ENCODE measurements around the gene RABGAP1. TPM values are rescaled to one million over a fixed set of nuclear protein-coding genes. Genes with fewer than 3 reads are reported as not detected.

Gene RABGAP1
- total and polyA plus RNA-seq, 10 of the 15 experiments (the other 5 are each of a cell fraction or from before 2014, with no cell fraction given): 2.6 to 31.6 (median 12.5) TPM

GRCh38 chr9:123135430-123135829 is 194.6 kb downstream of the RABGAP1 start:
- H4K20me1 ChIP-seq (ENCODE audit: control insufficient read depth, insufficient read depth): no peaks in the 10 kb centered on the region
- no peaks in the 10 kb centered on the region for H3K27me3 ChIP-seq (replicated peaks in 1 of 2; ENCODE audit: control insufficient read depth in 2 of 2, insufficient read depth in 2 of 2, low read length in 1 of 2)
- no peak for ATAC-seq
- in situ Hi-C loops (cut with MboI) (no loop called here), intact Hi-C loops (cut with micrococcal nuclease; ENCODE audit: unreplicated experiment) (no loop called here)
- ChIA-PET CTCF (interaction anchor here (0.9 to 1.7 kb wide), 3 partner anchors 14 to 214 kb away, joined by 3 to 4 read pairs (median 4); no protein-coding TSS in a partner anchor), SMC1A (ENCODE audit: uncharacterized antibody, unreplicated experiment) (interaction anchor here (0.6 to 1.4 kb wide), 4 partner anchors 34 to 214 kb away, joined by 3 to 4 read pairs (median 3); no protein-coding TSS in a partner anchor), RAD21 (ENCODE audit: unreplicated experiment) (no interaction called here), POLR2A (no interaction called here)
- H3K4me2 ChIP-seq (ENCODE audit: control insufficient read depth, insufficient read depth): no peak overlapping the region
- no peak overlapping the region for H2AFZ ChIP-seq (ENCODE audit: control insufficient read depth, low read depth, low read length)
- no peak for DNase-seq (ENCODE audit: low read depth, low spot score)
- no peak overlapping the region for H3K4me3 ChIP-seq
- no peak overlapping the region for H3K9ac ChIP-seq (ENCODE audit: control insufficient read depth, insufficient read depth, low read length)
- no peak for TF ChIP-seq RELA (IDR thresholded peaks at IDR 0.05; ENCODE audit: borderline replicate concordance, partially characterized antibody)
- no peak for TF ChIP-seq NRF1 (conservative IDR thresholded peaks at IDR 0.05; ENCODE audit: low read depth, low read length)
- no peak for TF ChIP-seq ZNF217 (IDR thresholded peaks at IDR 0.05)
- TF ChIP-seq, protein P1, sequence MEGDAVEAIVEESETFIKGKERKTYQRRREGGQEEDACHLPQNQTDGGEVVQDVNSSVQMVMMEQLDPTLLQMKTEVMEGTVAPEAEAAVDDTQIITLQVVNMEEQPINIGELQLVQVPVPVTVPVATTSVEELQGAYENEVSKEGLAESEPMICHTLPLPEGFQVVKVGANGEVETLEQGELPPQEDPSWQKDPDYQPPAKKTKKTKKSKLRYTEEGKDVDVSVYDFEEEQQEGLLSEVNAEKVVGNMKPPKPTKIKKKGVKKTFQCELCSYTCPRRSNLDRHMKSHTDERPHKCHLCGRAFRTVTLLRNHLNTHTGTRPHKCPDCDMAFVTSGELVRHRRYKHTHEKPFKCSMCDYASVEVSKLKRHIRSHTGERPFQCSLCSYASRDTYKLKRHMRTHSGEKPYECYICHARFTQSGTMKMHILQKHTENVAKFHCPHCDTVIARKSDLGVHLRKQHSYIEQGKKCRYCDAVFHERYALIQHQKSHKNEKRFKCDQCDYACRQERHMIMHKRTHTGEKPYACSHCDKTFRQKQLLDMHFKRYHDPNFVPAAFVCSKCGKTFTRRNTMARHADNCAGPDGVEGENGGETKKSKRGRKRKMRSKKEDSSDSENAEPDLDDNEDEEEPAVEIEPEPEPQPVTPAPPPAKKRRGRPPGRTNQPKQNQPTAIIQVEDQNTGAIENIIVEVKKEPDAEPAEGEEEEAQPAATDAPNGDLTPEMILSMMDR (IDR thresholded peaks at IDR 0.05 in 2 of 3, conservative IDR thresholded peaks at IDR 0.05 in 1 of 3; ENCODE audit: control insufficient read depth in 2 of 3, extremely low read depth in 1 of 3, insufficient read depth in 1 of 3, low read depth in 3 of 3, low read length in 3 of 3): no peak
- TF ChIP-seq ESRRA (IDR thresholded peaks at IDR 0.05; ENCODE audit: low read length): no peak
- no peak for TF ChIP-seq EED (IDR thresholded peaks at IDR 0.05; ENCODE audit: low read depth)
- no peak for TF ChIP-seq ZBTB4 (CRISPR knock-in tag; IDR thresholded peaks at IDR 0.05)
- H3K9me3 ChIP-seq (replicated peaks; ENCODE audit: control insufficient read depth, insufficient read depth, low read length): no peaks in the 10 kb centered on the region
- H3K36me3 ChIP-seq (ENCODE audit: control insufficient read depth in 2 of 2, insufficient read depth in 2 of 2, low read length in 1 of 2): peaks cover 4 to 38% of the 10 kb centered on the region in 2 experiments
- no peaks in the 10 kb centered on the region for H3K4me1 ChIP-seq (ENCODE audit: control insufficient read depth, insufficient read depth, low read length)
- WGBS (ENCODE audit: insufficient coverage, insufficient replicate concordance, low lambda C conversion rate, missing lambda C conversion rate): 97% methylated on average over 5 of the region's 5 CpGs
- no peak for FAIRE-seq
- no peaks in the 10 kb centered on the region for H3K79me2 ChIP-seq (ENCODE audit: control insufficient read depth, insufficient read depth, low read length)
- no TSS peak for BruUV-seq (replicated peaks)
- H3K27ac ChIP-seq (ENCODE audit: control insufficient read depth, insufficient read depth): no peak overlapping the region
